HEK293 (cell line): ENCODE results near the gene TNFAIP8L3.
"Not testable (repeated sequence)": the region's sequence is repeated elsewhere in the genome, so short reads cannot be mapped to it uniquely, and the experiment has no call there.

Experiments
- CTCF ChIA-PET: fragments of 350-600 bp; formaldehyde crosslinking; extraction: SDS; loops from one replicate; lab custom pipeline; 2021; ENCODE audit warnings: antibody characterized with exemption; lab: Yijun Ruan, JAX
- POLR2A ChIA-PET: fragments of 300-600 bp; formaldehyde crosslinking; extraction: SDS; loops from one replicate; lab custom pipeline; 2020; ENCODE audit warnings: antibody characterized with exemption, inconsistent platforms; lab: Yijun Ruan, JAX
- H3K27ac ChIP-seq: fragments of 200-500 bp; sonication (Bioruptor generic); 2 replicates; pipeline ENCODE4 v1.5.1; 2014; ENCODE audit warnings: low read depth, low read length, control low read depth, inconsistent platforms; ENCODE audit errors: extremely low read depth
- H3K36me3 ChIP-seq, 2 experiments: fragments of 200-500 bp in 1 of 2; sonication (Bioruptor generic) in 1 of 2; 1 replicate in 1 of 2; 2 replicates in 1 of 2; pipeline ENCODE4 v1.5.1; 2014 to 2017; ENCODE audit warnings: inconsistent platforms in 2 of 2, low read length in 2 of 2; ENCODE audit not compliant: control insufficient read depth in 2 of 2, insufficient read depth in 1 of 2
- H3K4me1 ChIP-seq: fragments of 200-500 bp; sonication (Bioruptor generic); 2 replicates; pipeline ENCODE4 v1.5.1; 2014; ENCODE audit warnings: mild to moderate bottlenecking, low read length, inconsistent platforms; ENCODE audit not compliant: control insufficient read depth, insufficient read depth
- H3K4me3 ChIP-seq: 2 replicates; pipeline ENCODE4 v1.5.1; 2011; ENCODE audit warnings: low read depth, mild to moderate bottlenecking, control low read depth, low read length, moderate library complexity
- H3K9me3 ChIP-seq: fragments of 200-500 bp; sonication (Bioruptor generic); 2 replicates; pipeline ENCODE4 v1.5.1; 2014; ENCODE audit warnings: low read depth, low read length, inconsistent platforms; ENCODE audit not compliant: control insufficient read depth, insufficient read depth
- GLI4 ChIP-seq: fragments of 450-650 bp; formaldehyde crosslinking; IDR thresholded peaks from 2 replicates; pipeline ENCODE4 v1.5.1; 2016; ENCODE audit warnings: missing biosample characterization, missing genetic modification characterization
- KLF10 ChIP-seq: fragments of 450-650 bp; IDR thresholded peaks from 2 replicates; pipeline ENCODE4 v1.5.1; 2018; ENCODE audit warnings: missing biosample characterization, mild to moderate bottlenecking, missing genetic modification characterization
- YY1 ChIP-seq: fragments of 450-650 bp; formaldehyde crosslinking; IDR thresholded peaks from 2 replicates; pipeline ENCODE4 v1.5.1; 2018; ENCODE audit warnings: missing biosample characterization, missing genetic modification characterization
- ZNF10 ChIP-seq: fragments of 450-650 bp; formaldehyde crosslinking; IDR thresholded peaks from 2 replicates; pipeline ENCODE4 v1.5.1; 2017; ENCODE audit warnings: missing biosample characterization, missing genetic modification characterization
- ZNF23 ChIP-seq: fragments of 450-650 bp; formaldehyde crosslinking; IDR thresholded peaks from 2 replicates; pipeline ENCODE4 v1.5.1; 2016; ENCODE audit warnings: missing biosample characterization, missing genetic modification characterization, borderline replicate concordance
- ZNF354C ChIP-seq: fragments of 450-650 bp; formaldehyde crosslinking; IDR thresholded peaks from 2 replicates; pipeline ENCODE4 v1.5.1; 2016; ENCODE audit warnings: missing biosample characterization, missing genetic modification characterization, low read depth, borderline replicate concordance
- ZNF514 ChIP-seq: fragments of 450-650 bp; formaldehyde crosslinking; IDR thresholded peaks from 2 replicates; pipeline ENCODE4 v1.5.1; 2016; ENCODE audit warnings: missing biosample characterization, missing genetic modification characterization
- ZNF544 ChIP-seq: fragments of 450-650 bp; formaldehyde crosslinking; IDR thresholded peaks from 2 replicates; pipeline ENCODE4 v1.5.0; 2017; ENCODE audit warnings: missing biosample characterization, missing genetic modification characterization
- ZNF747 ChIP-seq: fragments of 450-650 bp; formaldehyde crosslinking; IDR thresholded peaks from 2 replicates; pipeline ENCODE4 v1.5.1; 2016; ENCODE audit warnings: missing biosample characterization, missing genetic modification characterization
- ZSCAN23 ChIP-seq: fragments of 450-650 bp; formaldehyde crosslinking; IDR thresholded peaks from 2 replicates; pipeline ENCODE4 v1.5.1; 2016; ENCODE audit warnings: missing biosample characterization, missing genetic modification characterization
- ZXDB ChIP-seq: fragments of 450-650 bp; formaldehyde crosslinking; IDR thresholded peaks from 2 replicates; pipeline ENCODE4 v1.5.1; 2016; ENCODE audit warnings: missing biosample characterization, missing genetic modification characterization
- TF ChIP-seq, protein P1 (sequence below): fragments of 450-650 bp; formaldehyde crosslinking; conservative IDR thresholded peaks from 2 replicates; pipeline ENCODE4 v1.5.1; 2016; ENCODE audit warnings: low read depth, missing biosample characterization, missing genetic modification characterization
- TF ChIP-seq, protein P2 (sequence below): fragments of 450-650 bp; formaldehyde crosslinking; IDR thresholded peaks from 2 replicates; pipeline ENCODE4 v1.5.1; 2016; ENCODE audit warnings: missing biosample characterization, missing genetic modification characterization, borderline replicate concordance
- TF ChIP-seq, protein P3 (sequence below): fragments of 450-650 bp; formaldehyde crosslinking; IDR thresholded peaks from 2 replicates; pipeline ENCODE4 v1.5.1; 2016; ENCODE audit warnings: missing biosample characterization, missing genetic modification characterization

The TNFAIP8L3 gene

DNA sequence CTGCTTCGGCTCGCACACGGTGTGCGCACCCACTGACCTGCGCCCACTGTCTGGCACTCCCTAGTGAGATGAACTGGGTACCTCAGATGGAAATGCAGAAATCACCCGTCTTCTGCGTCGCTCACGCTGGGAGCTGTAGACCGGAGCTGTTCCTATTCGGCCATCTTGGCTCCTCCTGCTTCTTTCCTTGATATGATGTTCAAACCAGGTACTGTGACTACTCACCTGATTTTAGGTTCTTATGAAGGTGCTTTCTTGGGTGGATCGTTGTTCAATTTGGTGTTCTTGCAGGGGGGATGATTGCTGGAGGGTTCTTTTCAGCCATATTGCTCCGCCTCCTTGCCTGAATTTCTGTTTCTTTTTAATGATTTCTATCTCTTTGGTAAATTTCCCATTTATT is 57.2 kb downstream of the TNFAIP8L3 start:
- H3K4me3 ChIP-seq, CTCF ChIA-PET, H3K27ac ChIP-seq, H3K9me3 ChIP-seq, H3K4me1 ChIP-seq, POLR2A ChIA-PET, H3K36me3 ChIP-seq: not testable (repeated sequence)
- peak; percentile 62; the same call in 1 of the 2 replicates for TF ChIP-seq YY1 (tag by site-specific recombination)

DNA sequence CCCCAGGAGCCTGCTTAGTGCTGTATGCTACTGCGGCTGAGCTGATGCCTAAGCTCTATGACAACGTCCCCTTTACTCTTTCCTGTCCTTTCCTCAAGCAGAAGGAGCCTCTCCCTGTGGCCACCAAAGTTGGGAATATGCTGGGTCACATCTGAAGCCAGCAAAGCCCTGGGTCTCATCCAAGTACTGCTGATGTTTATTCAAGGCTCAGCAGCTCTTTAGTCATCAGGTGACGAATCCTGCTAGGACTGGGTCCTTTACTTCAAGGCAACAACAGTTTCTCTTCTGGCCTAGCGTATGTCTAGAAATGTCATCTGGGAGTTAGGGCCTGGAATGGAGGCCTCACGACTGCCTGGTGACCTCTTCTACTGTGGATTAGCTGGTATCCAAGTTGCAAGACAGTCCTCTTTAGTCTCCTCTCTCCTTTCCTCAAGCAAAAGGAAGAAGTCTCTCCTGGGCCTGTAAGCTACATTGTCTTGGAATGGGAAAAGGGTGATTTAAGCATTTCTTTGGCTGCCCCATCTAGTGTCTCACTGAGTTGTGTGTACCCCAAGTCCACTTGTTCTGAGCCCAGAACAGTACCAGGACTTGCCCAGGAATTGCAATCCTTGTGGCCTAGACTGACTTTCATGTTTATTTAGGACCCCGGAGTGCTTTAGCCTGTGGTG is 63.9 kb downstream of the TNFAIP8L3 start:
- no peak overlapping the region for H3K4me3 ChIP-seq
- H3K9me3 ChIP-seq, result no peaks in the 10 kb centered on the region
- TF ChIP-seq ZNF23 (tag by site-specific recombination) (no peak), ZNF10 (tag by site-specific recombination) (peak; percentile 75; the same call in 1 of the 2 replicates)
- ChIA-PET POLR2A (no interaction called here), CTCF (no interaction called here)
- no peaks in the 10 kb centered on the region for H3K4me1 ChIP-seq
- no peaks in the 10 kb centered on the region for H3K36me3 ChIP-seq
- no peak overlapping the region for H3K27ac ChIP-seq

DNA sequence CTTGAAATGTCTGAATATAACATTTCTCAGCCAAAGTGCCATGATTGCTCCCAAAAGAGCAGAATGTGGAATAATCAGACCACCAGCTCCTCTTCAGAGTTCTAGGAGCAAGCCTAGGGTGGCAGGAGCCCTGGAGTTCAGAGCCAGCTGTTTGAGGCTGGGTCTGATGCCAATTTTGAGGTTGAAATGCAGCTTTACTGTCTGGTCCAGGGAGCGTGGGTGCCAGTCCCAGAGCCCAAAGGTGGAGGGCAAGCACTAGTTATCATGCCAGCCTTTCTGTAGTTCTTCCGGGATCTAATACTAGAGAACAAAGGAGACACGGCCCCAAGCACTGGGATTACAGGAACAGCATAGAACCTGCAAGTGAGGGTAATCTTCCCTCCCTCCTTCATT is 69.3 kb downstream of the TNFAIP8L3 start:
- TF ChIP-seq KLF10 (tag by site-specific recombination) (no peak), ZNF544 (tag by site-specific recombination) (no peak), ZXDB (tag by site-specific recombination) (no peak), ZNF747 (tag by site-specific recombination) (no peak), ZSCAN23 (tag by site-specific recombination) (no peak), ZNF354C (tag by site-specific recombination) (no peak), GLI4 (no peak), ZNF514 (tag by site-specific recombination) (no peak)
- TF ChIP-seq, protein P1, sequence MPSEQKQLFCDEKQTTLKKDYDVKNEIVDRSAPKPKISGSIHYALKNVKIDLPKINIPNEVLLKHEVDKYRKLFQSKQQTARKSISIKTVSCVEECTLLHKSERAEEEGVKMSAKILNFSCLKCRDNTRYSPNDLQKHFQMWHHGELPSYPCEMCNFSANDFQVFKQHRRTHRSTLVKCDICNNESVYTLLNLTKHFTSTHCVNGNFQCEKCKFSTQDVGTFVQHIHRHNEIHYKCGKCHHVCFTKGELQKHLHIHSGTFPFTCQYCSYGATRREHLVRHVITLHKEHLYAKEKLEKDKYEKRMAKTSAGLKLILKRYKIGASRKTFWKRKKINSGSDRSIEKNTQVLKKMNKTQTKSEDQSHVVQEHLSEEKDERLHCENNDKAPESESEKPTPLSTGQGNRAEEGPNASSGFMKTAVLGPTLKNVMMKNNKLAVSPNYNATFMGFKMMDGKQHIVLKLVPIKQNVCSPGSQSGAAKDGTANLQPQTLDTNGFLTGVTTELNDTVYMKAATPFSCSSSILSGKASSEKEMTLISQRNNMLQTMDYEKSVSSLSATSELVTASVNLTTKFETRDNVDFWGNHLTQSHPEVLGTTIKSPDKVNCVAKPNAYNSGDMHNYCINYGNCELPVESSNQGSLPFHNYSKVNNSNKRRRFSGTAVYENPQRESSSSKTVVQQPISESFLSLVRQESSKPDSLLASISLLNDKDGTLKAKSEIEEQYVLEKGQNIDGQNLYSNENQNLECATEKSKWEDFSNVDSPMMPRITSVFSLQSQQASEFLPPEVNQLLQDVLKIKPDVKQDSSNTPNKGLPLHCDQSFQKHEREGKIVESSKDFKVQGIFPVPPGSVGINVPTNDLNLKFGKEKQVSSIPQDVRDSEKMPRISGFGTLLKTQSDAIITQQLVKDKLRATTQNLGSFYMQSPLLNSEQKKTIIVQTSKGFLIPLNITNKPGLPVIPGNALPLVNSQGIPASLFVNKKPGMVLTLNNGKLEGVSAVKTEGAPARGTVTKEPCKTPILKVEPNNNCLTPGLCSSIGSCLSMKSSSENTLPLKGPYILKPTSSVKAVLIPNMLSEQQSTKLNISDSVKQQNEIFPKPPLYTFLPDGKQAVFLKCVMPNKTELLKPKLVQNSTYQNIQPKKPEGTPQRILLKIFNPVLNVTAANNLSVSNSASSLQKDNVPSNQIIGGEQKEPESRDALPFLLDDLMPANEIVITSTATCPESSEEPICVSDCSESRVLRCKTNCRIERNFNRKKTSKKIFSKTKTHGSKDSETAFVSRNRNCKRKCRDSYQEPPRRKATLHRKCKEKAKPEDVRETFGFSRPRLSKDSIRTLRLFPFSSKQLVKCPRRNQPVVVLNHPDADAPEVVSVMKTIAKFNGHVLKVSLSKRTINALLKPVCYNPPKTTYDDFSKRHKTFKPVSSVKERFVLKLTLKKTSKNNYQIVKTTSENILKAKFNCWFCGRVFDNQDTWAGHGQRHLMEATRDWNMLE (tag by site-specific recombination), result no peak
- TF ChIP-seq, protein P2, sequence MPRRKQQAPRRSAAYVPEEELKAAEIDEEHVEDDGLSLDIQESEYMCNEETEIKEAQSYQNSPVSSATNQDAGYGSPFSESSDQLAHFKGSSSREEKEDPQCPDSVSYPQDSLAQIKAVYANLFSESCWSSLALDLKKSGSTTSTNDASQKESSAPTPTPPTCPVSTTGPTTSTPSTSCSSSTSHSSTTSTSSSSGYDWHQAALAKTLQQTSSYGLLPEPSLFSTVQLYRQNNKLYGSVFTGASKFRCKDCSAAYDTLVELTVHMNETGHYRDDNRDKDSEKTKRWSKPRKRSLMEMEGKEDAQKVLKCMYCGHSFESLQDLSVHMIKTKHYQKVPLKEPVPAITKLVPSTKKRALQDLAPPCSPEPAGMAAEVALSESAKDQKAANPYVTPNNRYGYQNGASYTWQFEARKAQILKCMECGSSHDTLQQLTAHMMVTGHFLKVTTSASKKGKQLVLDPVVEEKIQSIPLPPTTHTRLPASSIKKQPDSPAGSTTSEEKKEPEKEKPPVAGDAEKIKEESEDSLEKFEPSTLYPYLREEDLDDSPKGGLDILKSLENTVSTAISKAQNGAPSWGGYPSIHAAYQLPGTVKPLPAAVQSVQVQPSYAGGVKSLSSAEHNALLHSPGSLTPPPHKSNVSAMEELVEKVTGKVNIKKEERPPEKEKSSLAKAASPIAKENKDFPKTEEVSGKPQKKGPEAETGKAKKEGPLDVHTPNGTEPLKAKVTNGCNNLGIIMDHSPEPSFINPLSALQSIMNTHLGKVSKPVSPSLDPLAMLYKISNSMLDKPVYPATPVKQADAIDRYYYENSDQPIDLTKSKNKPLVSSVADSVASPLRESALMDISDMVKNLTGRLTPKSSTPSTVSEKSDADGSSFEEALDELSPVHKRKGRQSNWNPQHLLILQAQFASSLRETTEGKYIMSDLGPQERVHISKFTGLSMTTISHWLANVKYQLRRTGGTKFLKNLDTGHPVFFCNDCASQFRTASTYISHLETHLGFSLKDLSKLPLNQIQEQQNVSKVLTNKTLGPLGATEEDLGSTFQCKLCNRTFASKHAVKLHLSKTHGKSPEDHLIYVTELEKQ (tag by site-specific recombination), result no peak
- TF ChIP-seq, protein P3, sequence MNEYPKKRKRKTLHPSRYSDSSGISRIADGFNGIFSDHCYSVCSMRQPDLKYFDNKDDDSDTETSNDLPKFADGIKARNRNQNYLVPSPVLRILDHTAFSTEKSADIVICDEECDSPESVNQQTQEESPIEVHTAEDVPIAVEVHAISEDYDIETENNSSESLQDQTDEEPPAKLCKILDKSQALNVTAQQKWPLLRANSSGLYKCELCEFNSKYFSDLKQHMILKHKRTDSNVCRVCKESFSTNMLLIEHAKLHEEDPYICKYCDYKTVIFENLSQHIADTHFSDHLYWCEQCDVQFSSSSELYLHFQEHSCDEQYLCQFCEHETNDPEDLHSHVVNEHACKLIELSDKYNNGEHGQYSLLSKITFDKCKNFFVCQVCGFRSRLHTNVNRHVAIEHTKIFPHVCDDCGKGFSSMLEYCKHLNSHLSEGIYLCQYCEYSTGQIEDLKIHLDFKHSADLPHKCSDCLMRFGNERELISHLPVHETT (tag by site-specific recombination), result no peak
- no peaks in the 10 kb centered on the region for H3K9me3 ChIP-seq
- ChIA-PET CTCF (no interaction called here), POLR2A (no interaction called here)
- H3K4me3 ChIP-seq, result no peak overlapping the region
- H3K4me1 ChIP-seq, result no peaks in the 10 kb centered on the region
- no peaks in the 10 kb centered on the region for H3K36me3 ChIP-seq
- H3K27ac ChIP-seq, result no peak overlapping the region
